SK-N-MC (cell line): ENCODE results near the gene MFAP3L.

Experiments used
- EZH2 ChIP-seq: fragments of 200-600 bp; sonication (generic); IDR thresholded peaks from one replicate; pipeline ENCODE4 v1.6.1; 2017; ENCODE audit warnings: antibody characterized with exemption
- FOXP2 ChIP-seq: optimal IDR thresholded peaks from 2 replicates; pipeline ENCODE3; 2011; ENCODE audit warnings: mild to moderate bottlenecking, moderate library complexity; ENCODE audit not compliant: insufficient read depth; ENCODE audit errors: extremely low read length, control extremely low read depth
- POLR2AphosphoS5 ChIP-seq: IDR thresholded peaks from 2 replicates; pipeline ENCODE4 v1.6.1; 2012; ENCODE audit warnings: mild to moderate bottlenecking, low read depth, low read length, borderline replicate concordance

GRCh38 chr4:170057866-170058265, 31.7 kb upstream of the MFAP3L start:
- TF ChIP-seq EZH2 (no peak), POLR2AphosphoS5 (no peak), FOXP2 (no peak)
